Measurements from ENCODE around the gene PLK2. TPM values are rescaled to one million over a fixed set of nuclear protein-coding genes. Genes with fewer than 3 reads are reported as not detected.

The PLK2 gene
- total RNA-seq, 4 donors from 2014 or later: 18.2 to 61.4 (median 36.4) TPM

DNA sequence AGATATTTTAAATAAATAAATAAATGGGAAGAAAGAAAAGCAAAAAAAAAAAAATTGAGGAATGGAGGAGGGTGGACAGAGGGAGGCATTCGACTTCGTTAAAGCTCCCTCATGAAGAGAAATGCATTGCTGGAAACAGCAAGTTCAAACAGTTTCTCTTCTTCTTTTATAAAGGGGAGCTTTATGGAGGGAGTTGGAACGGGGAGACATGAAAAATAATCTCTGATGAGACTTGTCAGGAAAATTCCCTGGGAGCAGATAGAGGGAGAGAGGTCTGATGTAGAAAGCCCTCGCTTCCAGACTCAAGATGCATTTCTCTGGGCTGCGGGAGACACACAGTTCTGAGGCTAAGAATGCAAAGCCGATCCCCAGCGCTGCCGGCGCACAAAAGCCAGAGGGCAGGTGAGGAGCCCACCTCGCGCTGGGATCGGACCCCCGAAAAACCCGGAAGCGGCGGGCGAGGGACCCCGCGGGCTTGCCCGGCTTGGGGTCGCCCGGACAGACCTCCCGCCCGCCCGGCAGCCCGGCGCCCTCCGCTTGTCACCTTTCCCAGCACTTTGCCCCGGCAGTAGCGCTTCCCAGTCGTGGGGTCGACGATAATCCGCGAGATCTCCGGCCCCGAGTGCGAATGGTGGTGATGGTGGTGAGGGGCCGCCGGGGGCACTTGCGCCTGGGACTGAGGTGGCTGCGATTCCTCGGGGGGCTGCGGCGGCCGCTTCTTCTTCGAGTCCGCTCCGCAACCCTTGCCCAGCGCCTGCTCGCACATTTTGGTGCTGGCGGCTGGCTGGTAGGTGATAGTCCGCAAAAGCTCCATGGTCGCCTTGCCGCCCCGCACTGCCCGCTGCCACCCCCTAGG lies 512 bp downstream of the PLK2 start:
- peaks cover 0 to 29% (median 0%) of the 10 kb centered on the region in 3 donors for H3K4me1 ChIP-seq
- TF ChIP-seq EP300 (IDR thresholded peaks at IDR 0.05) (no peak), POLR2A (IDR thresholded peaks at IDR 0.05) (no peak), POLR2AphosphoS5 (IDR thresholded peaks at IDR 0.05) (no peak), CTCF (IDR thresholded peaks at IDR 0.05) (no peak)
- peaks cover 0 to 17% of the 10 kb centered on the region in 2 donors for H3K36me3 ChIP-seq
- ATAC-seq: no peak
- H3K27me3 ChIP-seq: no peaks in the 10 kb centered on the region
- 2 to 4% methylated on average over 4 to 7 of the region's 57 CpGs for WGBS, 2 donors (ENCODE audit: low coverage in 1 of 2)
- H3K4me3 ChIP-seq: peak overlapping the region; percentile 63 to 84
- H3K27ac ChIP-seq: peak overlapping the region; percentile 89 to 97 (median 96)
- no peaks in the 10 kb centered on the region for H3K9me3 ChIP-seq

- H3K27ac ChIP-seq: peak overlapping the region in 2 of 4 donors; percentile 96 to 97
- peak overlapping the region; percentile 63 to 84 for H3K4me3 ChIP-seq
- ATAC-seq: no peak
- H3K9me3 ChIP-seq: no peaks in the 10 kb centered on the region
- TF ChIP-seq EP300 (IDR thresholded peaks at IDR 0.05) (no peak), POLR2AphosphoS5 (IDR thresholded peaks at IDR 0.05) (no peak), POLR2A (IDR thresholded peaks at IDR 0.05) (no peak), CTCF (IDR thresholded peaks at IDR 0.05) (no peak)
- H3K4me1 ChIP-seq: peaks cover 0 to 33% (median 0%) of the 10 kb centered on the region in 3 donors
- H3K27me3 ChIP-seq: no peaks in the 10 kb centered on the region
- WGBS, 2 donors (ENCODE audit: low coverage in 1 of 2): 13 to 18% methylated on average over 8 to 9 of the region's 9 CpGs
- H3K36me3 ChIP-seq: peaks cover 0 to 23% of the 10 kb centered on the region in 2 donors
Measured at GRCh38 chr5:58458743-58459145, 1.1 kb downstream of the PLK2 start.

GRCh38 chr5:58458141-58458742 lies 1.6 kb downstream of the PLK2 start:
- Histone ChIP-seq H3K4me1 (peaks cover 0 to 33% (median 0%) of the 10 kb centered on the region in 3 donors), H3K4me3 (peak overlapping the region; percentile 63 to 84), H3K27me3 (no peaks in the 10 kb centered on the region), H3K27ac (peak overlapping the region in 2 of 4 donors; percentile 21 to 96), H3K36me3 (peaks cover 0 to 27% of the 10 kb centered on the region in 2 donors), H3K9me3 (no peaks in the 10 kb centered on the region)
- no peak for ATAC-seq
- TF ChIP-seq CTCF (IDR thresholded peaks at IDR 0.05) (no peak), POLR2AphosphoS5 (IDR thresholded peaks at IDR 0.05) (no peak)
- WGBS, 2 donors (ENCODE audit: low coverage in 1 of 2): 52 to 56% methylated on average over 6 to 7 of the region's 7 CpGs

GRCh38 chr5:58457050-58457449 lies 2.8 kb downstream of the PLK2 start:
- Histone ChIP-seq H3K27ac (no peak overlapping the region), H3K4me1 (peaks cover 0 to 27% (median 0%) of the 10 kb centered on the region in 3 donors), H3K4me3 (peak overlapping the region in 1 of 2 donors; percentile 84), H3K27me3 (no peaks in the 10 kb centered on the region), H3K36me3 (peaks cover 0 to 29% of the 10 kb centered on the region in 2 donors), H3K9me3 (no peaks in the 10 kb centered on the region)
- no peak for ATAC-seq
- WGBS, 2 donors (ENCODE audit: low coverage in 1 of 2): 63 to 77% methylated on average over 4 of the region's 4 CpGs
- TF ChIP-seq POLR2A (IDR thresholded peaks at IDR 0.05) (no peak), EP300 (IDR thresholded peaks at IDR 0.05) (no peak), CTCF (IDR thresholded peaks at IDR 0.05) (no peak), POLR2AphosphoS5 (IDR thresholded peaks at IDR 0.05) (no peak)
